Progenitor cell of endocrine pancreas (in vitro differentiated cells): ENCODE data around the gene MRAS. TPM values are rescaled to one million over a fixed set of nuclear protein-coding genes. Genes with fewer than 3 reads are reported as not detected.
A peak's percentile ranks its signal among the peaks of the same experiment; 100 is the strongest.

Source experiments
- DNase-seq: peaks from one replicate; pipeline ENCODE4 v3.0.0; 2021; ENCODE audit warnings: low spot score; ENCODE audit not compliant: unreplicated experiment
- H3K27ac Mint-ChIP-seq: 2 replicates; pipeline ENCODE4 v1.8.0; 2021; ENCODE audit warnings: mild to moderate bottlenecking, moderate library complexity, mixed read lengths
- H3K27me3 Mint-ChIP-seq: 2 replicates; pipeline ENCODE4 v1.8.0; 2021; ENCODE audit warnings: mixed read lengths
- H3K36me3 Mint-ChIP-seq: 2 replicates; pipeline ENCODE4 v1.8.0; 2022; ENCODE audit warnings: mixed read lengths; ENCODE audit not compliant: insufficient read depth
- H3K4me1 Mint-ChIP-seq: 2 replicates; pipeline ENCODE4 v1.8.0; 2021; ENCODE audit warnings: low read depth, mixed read lengths
- H3K4me3 Mint-ChIP-seq: 2 replicates; pipeline ENCODE4 v1.8.0; 2021; ENCODE audit warnings: low read depth, mild to moderate bottlenecking, moderate library complexity, mixed read lengths
- H3K9me3 Mint-ChIP-seq: 2 replicates; pipeline ENCODE4 v1.8.0; 2021; ENCODE audit warnings: low read depth, mixed read lengths
- CTCF ChIP-seq: fragments of 200-600 bp; sonication (generic); IDR thresholded peaks from one replicate; pipeline ENCODE4 v1.5.0; 2021; ENCODE audit warnings: antibody characterized with exemption, mild to moderate bottlenecking; ENCODE audit not compliant: unreplicated experiment
- long read RNA-seq: library from polyadenylated mRNA; unstranded; transcript quantifications from one replicate; pipeline ENCODE4 v2.0.0, GENCODE V29; 2020
- total RNA-seq: library from RNA; stranded (reverse); gene quantifications from 2 replicates; pipeline ENCODE4 v1.2.1, GENCODE V29; 2021

MRAS gene
- 25.1 and 27.7 TPM in 2 replicates for total RNA-seq
- long read RNA-seq, partial matches to known transcripts = 0 of 5 reads
- long read RNA-seq, other reads (novel, unspliced or antisense) = 5 of 5 reads

- DNase-seq = peak; percentile 72
- peaks cover 11% of the 10 kb centered on the region for H3K4me1 Mint-ChIP-seq
- peak within 1 kb of the TSS; percentile 95 for H3K4me3 Mint-ChIP-seq
- no peaks in the 10 kb centered on the region for H3K36me3 Mint-ChIP-seq
- no peaks in the 10 kb centered on the region for H3K9me3 Mint-ChIP-seq
- H3K27ac Mint-ChIP-seq = peak within 1 kb of the TSS; percentile 94
- peak; percentile 72 for TF ChIP-seq CTCF
- H3K27me3 Mint-ChIP-seq = peaks cover 5% of the 10 kb centered on the region
These were observed at the start of gene MRAS for GRCh38 chr3:138347960-138348753. MRAS (plus strand) TSS chr3:138348579; CDS start chr3:138372884, 24,305 bp downstream.

- no peak overlapping the region for H3K27ac Mint-ChIP-seq
- no peaks in the 10 kb centered on the region for H3K27me3 Mint-ChIP-seq
- H3K4me1 Mint-ChIP-seq = no peaks in the 10 kb centered on the region
- H3K36me3 Mint-ChIP-seq = peaks cover 4% of the 10 kb centered on the region
- H3K9me3 Mint-ChIP-seq = no peaks in the 10 kb centered on the region
- no peak for DNase-seq
- no peak overlapping the region for H3K4me3 Mint-ChIP-seq
- TF ChIP-seq CTCF = no peak
These were observed 47.7 kb upstream of the MRAS start for GRCh38 chr3:138300647-138301046.

GRCh38 chr3:138303474-138303873 is 44.9 kb upstream of the MRAS start:
- no peak for TF ChIP-seq CTCF
- peaks cover 13% of the 10 kb centered on the region for H3K36me3 Mint-ChIP-seq
- DNase-seq = no peak
- H3K9me3 Mint-ChIP-seq = peaks cover 12% of the 10 kb centered on the region
- H3K4me3 Mint-ChIP-seq = no peak overlapping the region
- no peak overlapping the region for H3K27ac Mint-ChIP-seq
- H3K4me1 Mint-ChIP-seq = no peaks in the 10 kb centered on the region
- H3K27me3 Mint-ChIP-seq = no peaks in the 10 kb centered on the region

GRCh38 chr3:138307899-138308298 is 40.5 kb upstream of the MRAS start:
- Mint-ChIP-seq H3K27ac (no peak overlapping the region), H3K9me3 (peaks cover 34% of the 10 kb centered on the region), H3K27me3 (peaks cover 3% of the 10 kb centered on the region), H3K4me3 (no peak overlapping the region), H3K4me1 (no peaks in the 10 kb centered on the region), H3K36me3 (peaks cover 13% of the 10 kb centered on the region)
- no peak for DNase-seq
- no peak for TF ChIP-seq CTCF

- Mint-ChIP-seq H3K27me3 (peaks cover 3% of the 10 kb centered on the region), H3K4me3 (no peak overlapping the region), H3K4me1 (no peaks in the 10 kb centered on the region), H3K27ac (no peak overlapping the region), H3K9me3 (peaks cover 34% of the 10 kb centered on the region), H3K36me3 (peaks cover 13% of the 10 kb centered on the region)
- DNase-seq = no peak
- no peak for TF ChIP-seq CTCF
These were observed 39.6 kb upstream of the MRAS start for GRCh38 chr3:138308783-138309182.
